ENCODE data around the gene NARF.
A peak's percentile ranks its signal among the peaks of the same experiment; 100 is the strongest.

The NARF gene

GRCh38 chr17:82489117-82489516 is 30.6 kb downstream of the NARF start:
- no peaks in the 10 kb centered on the region for H3K9me3 ChIP-seq (ENCODE audit: control insufficient read depth, insufficient read depth, low read length)
- no peak overlapping the region for H3K9ac ChIP-seq (ENCODE audit: low read depth, low read length)
- no peaks in the 10 kb centered on the region; the same call in 1 of the 2 replicates for H3K4me1 ChIP-seq (ENCODE audit: insufficient read depth, low read length)
- H3K36me3 ChIP-seq (ENCODE audit: insufficient read depth, low read length) = no peaks in the 10 kb centered on the region

- Histone ChIP-seq H3K4me1 (ENCODE audit: insufficient read depth, low read length) (no peaks in the 10 kb centered on the region; the same call in 1 of the 2 replicates), H3K9ac (ENCODE audit: low read depth, low read length) (no peak overlapping the region), H3K9me3 (ENCODE audit: control insufficient read depth, insufficient read depth, low read length) (no peaks in the 10 kb centered on the region), H3K36me3 (ENCODE audit: insufficient read depth, low read length) (no peaks in the 10 kb centered on the region)
Observed at GRCh38 chr17:82489851-82490511, 31.4 kb downstream of the NARF start.

- Histone ChIP-seq H3K4me1 (ENCODE audit: insufficient read depth, low read length) (no peaks in the 10 kb centered on the region; the same call in 1 of the 2 replicates), H3K9me3 (ENCODE audit: control insufficient read depth, insufficient read depth, low read length) (no peaks in the 10 kb centered on the region), H3K36me3 (ENCODE audit: insufficient read depth, low read length) (no peaks in the 10 kb centered on the region), H3K9ac (ENCODE audit: low read depth, low read length) (no peak overlapping the region)
Observed at GRCh38 chr17:82490512-82491195, 32.1 kb downstream of the NARF start.

DNA sequence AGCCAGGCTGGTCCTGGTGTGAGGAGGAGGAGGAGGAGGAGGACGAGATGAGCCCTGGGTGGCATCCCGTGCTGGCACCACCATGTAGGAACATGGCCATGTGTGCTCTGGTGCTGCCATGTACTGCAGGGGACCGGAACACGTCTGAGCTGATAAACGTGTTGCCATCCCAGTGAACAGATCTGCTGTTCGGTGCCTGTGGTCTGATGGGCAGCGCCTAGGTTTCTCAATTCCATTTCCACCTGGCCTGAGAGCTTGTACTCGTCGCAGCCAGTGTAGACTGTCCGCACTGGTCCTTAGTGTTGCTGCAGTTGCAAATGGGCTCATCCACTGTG is 32.6 kb downstream of the NARF start:
- no peaks in the 10 kb centered on the region for H3K36me3 ChIP-seq (ENCODE audit: insufficient read depth, low read length)
- no peak overlapping the region for H3K9ac ChIP-seq (ENCODE audit: low read depth, low read length)
- peaks cover 4% of the 10 kb centered on the region; the same call in 1 of the 2 replicates for H3K4me1 ChIP-seq (ENCODE audit: insufficient read depth, low read length)
- no peaks in the 10 kb centered on the region for H3K9me3 ChIP-seq (ENCODE audit: control insufficient read depth, insufficient read depth, low read length)

GRCh38 chr17:82491533-82491932 is 33.0 kb downstream of the NARF start:
- Histone ChIP-seq H3K4me1 (ENCODE audit: insufficient read depth, low read length) (peaks cover 7% of the 10 kb centered on the region; the same call in 1 of the 2 replicates), H3K9me3 (ENCODE audit: control insufficient read depth, insufficient read depth, low read length) (no peaks in the 10 kb centered on the region), H3K9ac (ENCODE audit: low read depth, low read length) (no peak overlapping the region), H3K36me3 (ENCODE audit: insufficient read depth, low read length) (no peaks in the 10 kb centered on the region)

GRCh38 chr17:82492643-82493225 is 34.2 kb downstream of the NARF start:
- Histone ChIP-seq H3K9ac (ENCODE audit: low read depth, low read length) (no peak overlapping the region), H3K9me3 (ENCODE audit: control insufficient read depth, insufficient read depth, low read length) (no peaks in the 10 kb centered on the region), H3K36me3 (ENCODE audit: insufficient read depth, low read length) (no peaks in the 10 kb centered on the region), H3K4me1 (ENCODE audit: insufficient read depth, low read length) (peaks cover 7% of the 10 kb centered on the region; the same call in 1 of the 2 replicates)

DNA sequence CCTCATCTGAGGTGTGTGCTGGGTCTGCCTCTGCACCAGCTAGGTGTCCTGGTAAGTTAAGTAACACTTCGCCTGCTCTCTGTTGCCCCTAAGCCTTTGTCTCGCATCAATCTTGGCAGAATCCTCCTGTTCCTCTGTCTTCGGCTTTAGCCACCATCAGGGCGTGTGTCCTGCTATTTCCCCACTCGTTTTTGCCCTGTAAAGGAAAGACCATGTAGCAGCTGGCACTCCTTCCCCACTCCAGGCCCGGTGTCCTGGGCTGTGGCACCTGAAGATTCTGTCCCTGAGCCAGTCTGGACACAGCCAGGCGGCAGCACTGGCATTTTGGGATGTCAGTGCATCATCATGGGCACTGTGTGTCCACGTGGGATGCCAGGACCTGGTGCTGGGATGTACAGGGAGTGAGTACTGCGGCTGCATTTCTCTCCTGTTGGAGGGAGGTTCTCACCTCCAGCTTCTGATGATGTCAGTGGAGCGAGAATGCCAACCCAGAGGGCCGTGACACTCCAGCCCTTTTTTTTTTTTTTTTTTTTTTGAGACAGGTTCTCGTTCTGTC is 34.8 kb downstream of the NARF start:
- no peaks in the 10 kb centered on the region for H3K9me3 ChIP-seq (ENCODE audit: control insufficient read depth, insufficient read depth, low read length)
- H3K36me3 ChIP-seq (ENCODE audit: insufficient read depth, low read length) = no peaks in the 10 kb centered on the region
- no peak overlapping the region for H3K9ac ChIP-seq (ENCODE audit: low read depth, low read length)
- H3K4me1 ChIP-seq (ENCODE audit: insufficient read depth, low read length) = peaks cover 7% of the 10 kb centered on the region; the same call in 1 of the 2 replicates

- Histone ChIP-seq H3K9me3 (ENCODE audit: control insufficient read depth, insufficient read depth, low read length) (no peaks in the 10 kb centered on the region), H3K9ac (ENCODE audit: low read depth, low read length) (peak overlapping the region; percentile 38), H3K36me3 (ENCODE audit: insufficient read depth, low read length) (no peaks in the 10 kb centered on the region), H3K4me1 (ENCODE audit: insufficient read depth, low read length) (peaks cover 7% of the 10 kb centered on the region; the same call in 1 of the 2 replicates)
Observed at GRCh38 chr17:82494236-82495055, 35.9 kb downstream of the NARF start.

- Histone ChIP-seq H3K36me3 (ENCODE audit: insufficient read depth, low read length) (no peaks in the 10 kb centered on the region), H3K4me1 (ENCODE audit: insufficient read depth, low read length) (peaks cover 7% of the 10 kb centered on the region; the same call in 1 of the 2 replicates), H3K9me3 (ENCODE audit: control insufficient read depth, insufficient read depth, low read length) (no peaks in the 10 kb centered on the region), H3K9ac (ENCODE audit: low read depth, low read length) (peak overlapping the region; percentile 52)
Observed at GRCh38 chr17:82495844-82496528, 37.4 kb downstream of the NARF start.

GRCh38 chr17:82496529-82497434 is 38.2 kb downstream of the NARF start:
- peak overlapping the region; percentile 52 for H3K9ac ChIP-seq (ENCODE audit: low read depth, low read length)
- no peaks in the 10 kb centered on the region for H3K36me3 ChIP-seq (ENCODE audit: insufficient read depth, low read length)
- peaks cover 7% of the 10 kb centered on the region; the same call in 1 of the 2 replicates for H3K4me1 ChIP-seq (ENCODE audit: insufficient read depth, low read length)
- H3K9me3 ChIP-seq (ENCODE audit: control insufficient read depth, insufficient read depth, low read length) = no peaks in the 10 kb centered on the region

GRCh38 chr17:82497483-82498405 is 39.2 kb downstream of the NARF start:
- Histone ChIP-seq H3K9ac (ENCODE audit: low read depth, low read length) (peak overlapping the region; percentile 84), H3K36me3 (ENCODE audit: insufficient read depth, low read length) (no peaks in the 10 kb centered on the region), H3K4me1 (ENCODE audit: insufficient read depth, low read length) (peaks cover 7% of the 10 kb centered on the region; the same call in 1 of the 2 replicates), H3K9me3 (ENCODE audit: control insufficient read depth, insufficient read depth, low read length) (no peaks in the 10 kb centered on the region)

DNA sequence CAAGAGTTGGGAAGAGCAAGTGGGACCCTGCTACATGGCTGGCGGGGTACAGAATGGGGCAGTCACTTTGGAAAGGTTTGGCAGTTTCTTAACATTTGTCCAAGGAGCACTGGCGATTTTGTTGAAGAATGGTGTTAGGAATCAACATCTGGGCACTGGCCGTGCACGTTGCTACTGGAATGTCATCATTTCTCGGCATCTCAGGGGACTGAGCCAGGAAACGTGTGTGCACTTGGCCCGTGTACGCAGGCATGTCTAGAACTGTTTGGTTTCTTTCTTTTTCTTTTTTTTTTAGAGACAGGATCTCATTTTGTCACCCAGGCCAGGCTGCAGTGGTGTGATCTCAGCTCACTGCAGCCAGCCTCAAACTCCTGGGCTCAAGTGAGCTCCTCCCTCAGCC is 43.7 kb downstream of the NARF start:
- Histone ChIP-seq H3K36me3 (ENCODE audit: insufficient read depth, low read length) (no peaks in the 10 kb centered on the region), H3K9me3 (ENCODE audit: control insufficient read depth, insufficient read depth, low read length) (no peaks in the 10 kb centered on the region), H3K9ac (ENCODE audit: low read depth, low read length) (no peak overlapping the region), H3K4me1 (ENCODE audit: insufficient read depth, low read length) (no peaks in the 10 kb centered on the region)

Measured in ES-I3 (cell line).